Neural progenitor cell (in vitro differentiated cells): ENCODE data around the gene FOXC2. TPM values are rescaled to one million over a fixed set of nuclear protein-coding genes. Genes with fewer than 3 reads are reported as not detected.

Experiments
- DNase-seq: peaks from one replicate; pipeline ENCODE4 v3.0.0-alpha.2; 2016; ENCODE audit warnings: low spot score
- H2AFZ ChIP-seq: fragments of 200-600 bp; sonication (generic); replicated peaks from 2 replicates; pipeline ENCODE4 v1.6.1; 2016; ENCODE audit warnings: antibody characterized with exemption
- H3F3A ChIP-seq: fragments of 200-600 bp; sonication (generic); 2 replicates; pipeline ENCODE4 v1.6.1; 2016; ENCODE audit warnings: antibody characterized with exemption, low read depth
- H3K27ac ChIP-seq: fragments of 200-600 bp; sonication (generic); 2 replicates; pipeline ENCODE4 v1.5.1; 2016; ENCODE audit warnings: mild to moderate bottlenecking
- H3K27me3 ChIP-seq: fragments of 200-600 bp; sonication (generic); 2 replicates; pipeline ENCODE4 v1.6.1; 2016; ENCODE audit warnings: mild to moderate bottlenecking, moderate library complexity
- H3K36me3 ChIP-seq: fragments of 200-600 bp; sonication (generic); 2 replicates; pipeline ENCODE4 v1.5.1; 2016
- H3K4me1 ChIP-seq: fragments of 200-600 bp; sonication (generic); 2 replicates; pipeline ENCODE4 v1.6.1; 2016; ENCODE audit warnings: mixed run types
- H3K4me2 ChIP-seq: fragments of 200-600 bp; sonication (generic); 2 replicates; pipeline ENCODE4 v1.6.1; 2016
- H3K4me3 ChIP-seq: fragments of 200-600 bp; sonication (generic); 2 replicates; pipeline ENCODE4 v1.5.1; 2016
- H3K79me2 ChIP-seq: fragments of 200-600 bp; sonication (generic); 2 replicates; pipeline ENCODE4 v1.6.1; 2016; ENCODE audit warnings: low read depth
- H3K9ac ChIP-seq: fragments of 200-600 bp; sonication (generic); 2 replicates; pipeline ENCODE4 v1.6.1; 2016
- H3K9me3 ChIP-seq: fragments of 200-600 bp; sonication (generic); 2 replicates; pipeline ENCODE4 v1.5.1; 2016; ENCODE audit warnings: low read depth
- H4K20me1 ChIP-seq: fragments of 200-600 bp; sonication (generic); 2 replicates; pipeline ENCODE4 v1.6.1; 2016; ENCODE audit warnings: low read depth
- H3K27ac Mint-ChIP-seq: 3 replicates; pipeline ENCODE4 v1.8.0; 2021; ENCODE audit warnings: mixed read lengths
- H3K27me3 Mint-ChIP-seq: 2 replicates; pipeline ENCODE4 v1.8.0; 2022; ENCODE audit warnings: low read depth, mild to moderate bottlenecking, inconsistent platforms, moderate library complexity, mixed read lengths; ENCODE audit not compliant: insufficient read depth
- H3K36me3 Mint-ChIP-seq: 3 replicates; pipeline ENCODE4 v1.8.0; 2021; ENCODE audit warnings: mixed read lengths
- H3K4me1 Mint-ChIP-seq: 3 replicates; pipeline ENCODE4 v1.8.0; 2021; ENCODE audit warnings: mixed read lengths
- H3K4me3 Mint-ChIP-seq: 3 replicates; pipeline ENCODE4 v1.8.0; 2021; ENCODE audit warnings: mild to moderate bottlenecking, moderate library complexity, mixed read lengths
- H3K9me3 Mint-ChIP-seq: 3 replicates; pipeline ENCODE4 v1.8.0; 2020; ENCODE audit warnings: mixed read lengths
- CTCF ChIP-seq: fragments of 200-600 bp; sonication (generic); IDR thresholded peaks from 2 replicates; pipeline ENCODE4 v1.5.1; 2017; ENCODE audit warnings: antibody characterized with exemption, mild to moderate bottlenecking
- EZH2 ChIP-seq: fragments of 200-600 bp; sonication (generic); IDR thresholded peaks from 2 replicates; pipeline ENCODE4 v1.6.1; 2017; ENCODE audit warnings: antibody characterized with exemption, mild to moderate bottlenecking, moderate library complexity
- EZH2phosphoT487 ChIP-seq: fragments of 200-600 bp; sonication (generic); IDR thresholded peaks from 2 replicates; pipeline ENCODE4 v1.6.1; 2017; ENCODE audit warnings: antibody characterized with exemption
- total RNA-seq: library from RNA; depleted of rRNA; stranded (reverse); fragments of >200 nt; gene quantifications from 2 replicates; pipeline ENCODE4 v1.2.3, GENCODE V29; 2015; ENCODE audit warnings: low replicate concordance

Gene FOXC2
- total RNA-seq, 1 donor from 2014 or later = not detected

DNA sequence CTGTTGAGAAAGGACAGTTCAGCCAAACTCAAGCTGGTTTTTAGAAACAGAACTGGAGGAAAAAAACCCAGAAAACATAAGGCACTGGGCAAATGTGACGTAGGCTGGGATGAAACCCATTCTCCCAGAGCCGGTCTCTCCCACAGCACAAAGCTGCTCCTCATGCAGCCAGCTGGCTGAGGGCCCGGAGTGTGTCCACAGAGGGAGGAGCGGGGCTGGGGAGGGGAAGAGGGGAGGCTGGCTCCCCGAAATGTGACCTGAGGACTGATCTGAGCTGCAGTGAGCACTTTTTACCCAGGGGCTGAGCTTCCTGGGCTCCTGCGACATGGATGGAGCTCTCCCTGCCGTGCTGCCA lies 35.5 kb upstream of the FOXC2 start:
- Histone ChIP-seq H3K4me3 (no peak overlapping the region), H3K27me3 (no peaks in the 10 kb centered on the region)
- no peaks in the 10 kb centered on the region for H3K9me3 Mint-ChIP-seq

GRCh38 chr16:86531641-86532525 lies 34.7 kb upstream of the FOXC2 start:
- H4K20me1 ChIP-seq = peaks cover 3% of the 10 kb centered on the region
- no peaks in the 10 kb centered on the region for H3K9me3 ChIP-seq
- H3K79me2 ChIP-seq = no peaks in the 10 kb centered on the region
- no peaks in the 10 kb centered on the region for H3K27me3 ChIP-seq
- TF ChIP-seq EZH2 (no peak), EZH2phosphoT487 (no peak), CTCF (no peak)
- Mint-ChIP-seq H3K4me1 (peaks cover 12% of the 10 kb centered on the region), H3K4me3 (no peak overlapping the region), H3K27me3 (peaks cover 5% of the 10 kb centered on the region), H3K9me3 (no peaks in the 10 kb centered on the region), H3K27ac (no peak overlapping the region), H3K36me3 (no peaks in the 10 kb centered on the region)
- no peak overlapping the region for H3K4me2 ChIP-seq
- H3K36me3 ChIP-seq = no peaks in the 10 kb centered on the region
- DNase-seq = no peak
- no peak overlapping the region for H3K4me3 ChIP-seq
- no peak overlapping the region for H3K9ac ChIP-seq
- no peaks in the 10 kb centered on the region for H3F3A ChIP-seq
- no peak overlapping the region for H2AFZ ChIP-seq
- no peaks in the 10 kb centered on the region for H3K4me1 ChIP-seq
- no peak overlapping the region for H3K27ac ChIP-seq

More for the DNA sequence above, 35.5 kb upstream of the FOXC2 start:
- Histone ChIP-seq H3K4me1 (no peaks in the 10 kb centered on the region), H3K79me2 (no peaks in the 10 kb centered on the region), H3K36me3 (no peaks in the 10 kb centered on the region), H4K20me1 (peaks cover under 1% of the 10 kb centered on the region), H3K9me3 (no peaks in the 10 kb centered on the region), H3K9ac (no peak overlapping the region), H3K4me2 (no peak overlapping the region), H3F3A (no peaks in the 10 kb centered on the region), H2AFZ (no peak overlapping the region), H3K27ac (no peak overlapping the region)
- no peak overlapping the region for H3K4me3 Mint-ChIP-seq
- no peaks in the 10 kb centered on the region for H3K36me3 Mint-ChIP-seq
- no peak for DNase-seq
- peaks cover 12% of the 10 kb centered on the region for H3K27me3 Mint-ChIP-seq
- H3K27ac Mint-ChIP-seq = no peak overlapping the region
- H3K4me1 Mint-ChIP-seq = peaks cover 10% of the 10 kb centered on the region
- no peak for TF ChIP-seq EZH2phosphoT487
- TF ChIP-seq EZH2 = no peak
- TF ChIP-seq CTCF = no peak

DNA sequence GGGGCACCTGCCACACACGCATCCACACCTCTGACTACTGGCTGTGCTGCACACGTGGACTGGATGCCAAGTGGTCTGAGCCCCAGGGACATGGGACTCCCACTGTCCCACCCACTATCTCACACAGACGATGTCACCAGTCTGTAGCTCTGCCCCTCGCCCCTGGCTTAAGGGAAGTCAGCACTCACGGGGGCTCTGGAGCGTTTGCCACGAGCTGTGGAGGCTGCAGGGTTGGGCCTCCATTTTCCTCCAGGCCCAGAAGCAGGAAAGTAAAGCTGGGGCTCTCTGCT lies 34.2 kb upstream of the FOXC2 start:
- Mint-ChIP-seq H3K27ac (no peak overlapping the region), H3K27me3 (peaks cover 5% of the 10 kb centered on the region), H3K4me3 (no peak overlapping the region)

More for the DNA sequence above, 34.2 kb upstream of the FOXC2 start:
- no peaks in the 10 kb centered on the region for H3K27me3 ChIP-seq
- no peak overlapping the region for H3K27ac ChIP-seq
- H4K20me1 ChIP-seq = peaks cover 3% of the 10 kb centered on the region
- H3F3A ChIP-seq = no peaks in the 10 kb centered on the region
- H2AFZ ChIP-seq = no peak overlapping the region
- H3K9me3 Mint-ChIP-seq = no peaks in the 10 kb centered on the region
- H3K79me2 ChIP-seq = no peaks in the 10 kb centered on the region
- H3K36me3 ChIP-seq = no peaks in the 10 kb centered on the region
- no peak overlapping the region for H3K9ac ChIP-seq
- H3K4me1 Mint-ChIP-seq = peaks cover 12% of the 10 kb centered on the region
- H3K4me1 ChIP-seq = no peaks in the 10 kb centered on the region
- H3K36me3 Mint-ChIP-seq = no peaks in the 10 kb centered on the region
- no peak for TF ChIP-seq EZH2phosphoT487
- TF ChIP-seq EZH2 = no peak
- no peak for TF ChIP-seq CTCF
- DNase-seq = no peak
- H3K4me3 ChIP-seq = no peak overlapping the region
- H3K9me3 ChIP-seq = no peaks in the 10 kb centered on the region
- no peak overlapping the region for H3K4me2 ChIP-seq
